Hepatocyte (in vitro differentiated cells): ENCODE data around the gene NDUFAF7.

Experiments
- EZH2 ChIP-seq: fragments of 200-600 bp; sonication (generic); IDR thresholded peaks from 2 replicates; pipeline ENCODE4 v1.6.1; 2016; ENCODE audit warnings: antibody characterized with exemption, mild to moderate bottlenecking, borderline replicate concordance
- EZH2phosphoT487 ChIP-seq: fragments of 200-600 bp; sonication (generic); IDR thresholded peaks from one replicate; pipeline ENCODE4 v1.6.1; 2018; ENCODE audit warnings: antibody characterized with exemption, mild to moderate bottlenecking, low read depth, moderate library complexity; ENCODE audit not compliant: unreplicated experiment, severe bottlenecking
- TF ChIP-seq, protein P1 (sequence below): fragments of 200-600 bp; sonication (generic); IDR thresholded peaks from 2 replicates; pipeline ENCODE4 v1.5.1; 2016; ENCODE audit warnings: antibody characterized with exemption, mild to moderate bottlenecking; ENCODE audit not compliant: poor library complexity

DNA sequence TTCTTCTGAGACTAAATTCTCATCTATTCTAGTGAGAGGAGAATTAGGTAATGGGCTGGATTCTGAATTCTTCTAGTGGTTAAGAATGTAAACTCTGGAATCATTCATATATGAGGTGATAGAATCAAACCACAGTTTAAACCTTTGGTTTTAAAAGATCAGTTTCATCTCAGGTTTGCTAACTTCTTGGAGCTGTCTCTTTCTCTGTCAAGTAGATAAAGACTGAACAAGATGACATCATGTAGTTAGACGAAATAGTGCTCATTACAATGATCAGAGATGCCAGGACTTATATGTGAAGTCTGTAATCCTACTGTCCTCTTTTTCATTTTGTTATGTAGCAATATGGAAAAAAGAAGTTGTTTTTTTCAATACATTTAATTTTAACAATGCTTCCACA is 30.2 kb upstream of the NDUFAF7 start:
- TF ChIP-seq, protein P1, sequence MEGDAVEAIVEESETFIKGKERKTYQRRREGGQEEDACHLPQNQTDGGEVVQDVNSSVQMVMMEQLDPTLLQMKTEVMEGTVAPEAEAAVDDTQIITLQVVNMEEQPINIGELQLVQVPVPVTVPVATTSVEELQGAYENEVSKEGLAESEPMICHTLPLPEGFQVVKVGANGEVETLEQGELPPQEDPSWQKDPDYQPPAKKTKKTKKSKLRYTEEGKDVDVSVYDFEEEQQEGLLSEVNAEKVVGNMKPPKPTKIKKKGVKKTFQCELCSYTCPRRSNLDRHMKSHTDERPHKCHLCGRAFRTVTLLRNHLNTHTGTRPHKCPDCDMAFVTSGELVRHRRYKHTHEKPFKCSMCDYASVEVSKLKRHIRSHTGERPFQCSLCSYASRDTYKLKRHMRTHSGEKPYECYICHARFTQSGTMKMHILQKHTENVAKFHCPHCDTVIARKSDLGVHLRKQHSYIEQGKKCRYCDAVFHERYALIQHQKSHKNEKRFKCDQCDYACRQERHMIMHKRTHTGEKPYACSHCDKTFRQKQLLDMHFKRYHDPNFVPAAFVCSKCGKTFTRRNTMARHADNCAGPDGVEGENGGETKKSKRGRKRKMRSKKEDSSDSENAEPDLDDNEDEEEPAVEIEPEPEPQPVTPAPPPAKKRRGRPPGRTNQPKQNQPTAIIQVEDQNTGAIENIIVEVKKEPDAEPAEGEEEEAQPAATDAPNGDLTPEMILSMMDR = no peak
- TF ChIP-seq EZH2 = no peak
- no peak for TF ChIP-seq EZH2phosphoT487
